HEK293T (cell line): Measurements from ENCODE around the gene CYP21A2.
A peak's percentile ranks its signal among the peaks of the same experiment; 100 is the strongest.

ENCODE experiments used
- CTCF ChIA-PET: fragments of 350-600 bp; formaldehyde crosslinking; extraction: SDS; loops from one replicate; lab custom pipeline; 2021; ENCODE audit warnings: antibody characterized with exemption, inconsistent platforms; lab: Yijun Ruan, JAX
- POLR2A ChIA-PET: fragments of 350-600 bp; formaldehyde crosslinking; extraction: SDS; loops from one replicate; lab custom pipeline; 2020; ENCODE audit warnings: antibody characterized with exemption, inconsistent platforms; lab: Yijun Ruan, JAX
- DNase-seq: peaks from one replicate; pipeline ENCODE4 v3.0.0; 2012; ENCODE audit warnings: mixed read lengths; ENCODE audit errors: extremely low spot score
- ARNT ChIP-seq: fragments of 450-650 bp; IDR thresholded peaks from 2 replicates; pipeline ENCODE4 v1.6.1; 2017; ENCODE audit warnings: mild to moderate bottlenecking
- BHLHE40 ChIP-seq: fragments of 450-650 bp; IDR thresholded peaks from 2 replicates; pipeline ENCODE4 v1.6.1; 2016; ENCODE audit warnings: mild to moderate bottlenecking, moderate library complexity, borderline replicate concordance
- CTBP1 ChIP-seq: fragments of 450-650 bp; IDR thresholded peaks from 2 replicates; pipeline ENCODE4 v1.6.1; 2016; ENCODE audit warnings: borderline replicate concordance
- ELF4 ChIP-seq: fragments of 450-650 bp; IDR thresholded peaks from 2 replicates; pipeline ENCODE4 v1.6.1; 2017; ENCODE audit warnings: antibody characterized with exemption
- FOXA1 ChIP-seq: fragments of 450-650 bp; IDR thresholded peaks from 2 replicates; pipeline ENCODE4 v1.6.1; 2016; ENCODE audit warnings: mild to moderate bottlenecking
- FOXK2 ChIP-seq: fragments of 450-650 bp; IDR thresholded peaks from 2 replicates; pipeline ENCODE4 v1.6.1; 2016; ENCODE audit warnings: mild to moderate bottlenecking
- FOXM1 ChIP-seq: fragments of 450-650 bp; IDR thresholded peaks from 2 replicates; pipeline ENCODE4 v1.6.1; 2017; ENCODE audit warnings: mild to moderate bottlenecking, borderline replicate concordance
- HDGF ChIP-seq: fragments of 450-650 bp; IDR thresholded peaks from 2 replicates; pipeline ENCODE4 v1.6.1; 2017; ENCODE audit warnings: antibody characterized with exemption, borderline replicate concordance
- L3MBTL2 ChIP-seq: fragments of 450-650 bp; conservative IDR thresholded peaks from 2 replicates; pipeline ENCODE4 v1.6.1; 2016; ENCODE audit warnings: mild to moderate bottlenecking
- LEF1 ChIP-seq: fragments of 450-650 bp; IDR thresholded peaks from 2 replicates; pipeline ENCODE4 v1.6.1; 2017; ENCODE audit warnings: mild to moderate bottlenecking, borderline replicate concordance
- NFRKB ChIP-seq: fragments of 450-650 bp; IDR thresholded peaks from 2 replicates; pipeline ENCODE4 v1.6.1; 2016; ENCODE audit warnings: mild to moderate bottlenecking, moderate library complexity
- SP1 ChIP-seq: fragments of 450-650 bp; IDR thresholded peaks from 2 replicates; pipeline ENCODE4 v1.6.1; 2017
- SUZ12 ChIP-seq: fragments of 450-650 bp; IDR thresholded peaks from 2 replicates; pipeline ENCODE4 v1.6.1; 2016; ENCODE audit warnings: mild to moderate bottlenecking
- TARDBP ChIP-seq: fragments of 450-650 bp; IDR thresholded peaks from 2 replicates; pipeline ENCODE4 v1.6.1; 2016
- ZNF384 ChIP-seq: fragments of 450-650 bp; IDR thresholded peaks from 2 replicates; pipeline ENCODE4 v1.6.1; 2016
- TF ChIP-seq, protein P1 (sequence below): fragments of 450-650 bp; IDR thresholded peaks from 2 replicates; pipeline ENCODE4 v1.6.1; 2016

CYP21A2 gene

DNA sequence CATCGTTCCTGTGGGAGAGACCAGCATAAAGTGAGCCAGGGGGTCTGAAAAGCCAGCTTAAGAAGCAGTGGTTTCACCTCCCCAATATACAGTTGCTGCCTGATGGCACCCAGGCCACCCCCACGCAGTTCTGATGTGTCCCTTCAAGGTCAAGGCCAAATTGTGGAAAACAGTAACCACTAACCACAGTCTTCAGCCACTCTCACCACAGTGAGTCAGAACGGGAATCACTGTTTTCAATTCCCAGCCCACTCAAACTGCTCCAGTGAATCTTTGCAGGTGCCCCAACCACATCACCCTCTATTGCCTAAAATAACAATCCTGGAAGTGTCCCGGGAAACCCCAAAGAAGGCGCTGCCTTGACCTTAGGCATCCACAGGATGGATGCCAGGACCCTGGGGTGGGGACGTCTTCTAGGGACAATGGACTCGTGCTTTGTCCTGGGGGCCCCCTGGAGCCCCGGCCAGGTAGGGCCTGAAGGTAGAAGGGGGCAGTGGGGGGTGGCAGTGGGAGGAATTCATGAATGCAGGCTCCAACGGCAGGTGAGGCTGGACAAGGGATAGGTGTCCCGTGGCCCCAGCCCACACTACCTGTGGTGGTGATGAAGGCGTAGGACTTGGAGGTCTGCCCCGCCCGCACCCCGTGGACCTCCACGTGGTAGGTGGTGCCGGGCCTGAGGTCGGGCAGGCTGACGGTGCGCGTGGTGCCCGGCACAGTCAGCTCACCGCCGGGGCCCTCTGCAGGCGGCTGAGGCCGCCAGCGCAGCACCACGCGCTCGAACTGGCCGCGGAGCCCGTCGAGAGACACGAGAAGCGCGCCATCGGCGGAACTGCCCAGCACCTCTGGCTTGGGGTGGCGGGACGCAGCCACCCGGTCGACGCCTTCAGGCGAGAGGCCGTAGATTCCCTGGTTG lies 48.7 kb downstream of the CYP21A2 start:
- ChIA-PET CTCF (no interaction called here), POLR2A (no interaction called here)
- DNase-seq: no peak
- TF ChIP-seq SP1: no peak
- no peak for TF ChIP-seq ZNF384
- TF ChIP-seq, protein P1, sequence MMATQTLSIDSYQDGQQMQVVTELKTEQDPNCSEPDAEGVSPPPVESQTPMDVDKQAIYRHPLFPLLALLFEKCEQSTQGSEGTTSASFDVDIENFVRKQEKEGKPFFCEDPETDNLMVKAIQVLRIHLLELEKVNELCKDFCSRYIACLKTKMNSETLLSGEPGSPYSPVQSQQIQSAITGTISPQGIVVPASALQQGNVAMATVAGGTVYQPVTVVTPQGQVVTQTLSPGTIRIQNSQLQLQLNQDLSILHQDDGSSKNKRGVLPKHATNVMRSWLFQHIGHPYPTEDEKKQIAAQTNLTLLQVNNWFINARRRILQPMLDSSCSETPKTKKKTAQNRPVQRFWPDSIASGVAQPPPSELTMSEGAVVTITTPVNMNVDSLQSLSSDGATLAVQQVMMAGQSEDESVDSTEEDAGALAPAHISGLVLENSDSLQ: no peak
- TF ChIP-seq NFRKB: no peak
- no peak for TF ChIP-seq ELF4
- no peak for TF ChIP-seq FOXM1
- no peak for TF ChIP-seq SUZ12
- TF ChIP-seq L3MBTL2: no peak
- TF ChIP-seq LEF1: no peak
- TF ChIP-seq FOXA1: no peak
- TF ChIP-seq ARNT: no peak
- no peak for TF ChIP-seq BHLHE40
- no peak for TF ChIP-seq FOXK2
- no peak for TF ChIP-seq TARDBP
- no peak for TF ChIP-seq CTBP1
- TF ChIP-seq HDGF: no peak

DNA sequence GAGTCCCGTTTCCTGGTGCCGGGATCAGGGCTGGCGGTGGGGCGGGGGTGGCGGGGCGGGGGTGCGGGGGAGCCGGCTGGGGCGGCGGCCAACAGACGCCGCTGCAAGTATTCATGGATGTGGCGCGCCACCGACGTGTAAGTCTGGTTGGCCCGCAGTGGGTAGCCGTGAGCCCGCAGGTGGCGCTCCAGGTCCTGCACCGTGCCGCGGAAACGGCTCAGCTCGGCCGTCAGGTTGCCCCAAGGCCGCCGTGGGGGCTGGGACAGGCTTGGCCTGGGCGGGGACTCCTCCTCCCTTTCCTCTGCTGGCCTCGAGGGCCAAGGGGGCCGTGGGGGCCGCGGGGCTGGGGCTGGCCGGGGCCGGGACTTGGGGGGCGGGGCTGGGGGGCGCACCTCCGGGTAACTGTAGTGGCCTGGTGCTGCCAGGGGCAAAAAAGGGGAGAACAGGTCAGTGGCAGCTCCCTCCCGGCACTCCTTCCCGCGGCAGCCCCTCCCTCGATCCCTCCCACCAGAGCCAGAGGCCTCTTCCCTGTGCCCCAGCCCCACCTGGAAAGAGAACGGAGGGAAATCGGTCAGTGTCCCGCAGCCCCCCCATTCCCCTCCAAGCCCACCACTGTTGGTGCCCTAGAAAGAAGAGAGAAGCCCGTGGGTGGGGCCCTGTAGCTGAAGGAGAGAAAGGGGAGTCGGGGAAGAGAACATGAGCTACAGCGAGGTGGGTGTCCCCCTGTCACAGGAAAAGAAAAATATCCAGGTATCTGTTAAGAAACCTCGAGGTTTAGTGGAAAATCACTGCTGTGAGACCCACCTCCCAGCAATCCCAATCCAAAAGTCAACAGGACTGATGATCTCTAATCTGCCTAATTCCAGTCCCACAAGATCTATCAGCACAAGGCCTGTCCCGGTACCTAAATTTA lies 49.6 kb downstream of the CYP21A2 start:
- POLR2A ChIA-PET: no interaction called here
- TF ChIP-seq ELF4 (no peak), LEF1 (no peak), FOXA1 (no peak), SP1 (no peak), NFRKB (no peak), TARDBP (no peak), L3MBTL2 (no peak), BHLHE40 (no peak), CTBP1 (no peak), FOXM1 (no peak), ZNF384 (no peak), ARNT (no peak), FOXK2 (no peak), HDGF (no peak), SUZ12 (no peak)
- TF ChIP-seq, protein P1: no peak
- peak; percentile 62 for DNase-seq
- CTCF ChIA-PET: interaction anchor here (0.7 to 1.0 kb wide), 3 partner anchors 11 to 30 kb away, joined by 3 to 4 read pairs (median 4); no protein-coding TSS in a partner anchor

DNA sequence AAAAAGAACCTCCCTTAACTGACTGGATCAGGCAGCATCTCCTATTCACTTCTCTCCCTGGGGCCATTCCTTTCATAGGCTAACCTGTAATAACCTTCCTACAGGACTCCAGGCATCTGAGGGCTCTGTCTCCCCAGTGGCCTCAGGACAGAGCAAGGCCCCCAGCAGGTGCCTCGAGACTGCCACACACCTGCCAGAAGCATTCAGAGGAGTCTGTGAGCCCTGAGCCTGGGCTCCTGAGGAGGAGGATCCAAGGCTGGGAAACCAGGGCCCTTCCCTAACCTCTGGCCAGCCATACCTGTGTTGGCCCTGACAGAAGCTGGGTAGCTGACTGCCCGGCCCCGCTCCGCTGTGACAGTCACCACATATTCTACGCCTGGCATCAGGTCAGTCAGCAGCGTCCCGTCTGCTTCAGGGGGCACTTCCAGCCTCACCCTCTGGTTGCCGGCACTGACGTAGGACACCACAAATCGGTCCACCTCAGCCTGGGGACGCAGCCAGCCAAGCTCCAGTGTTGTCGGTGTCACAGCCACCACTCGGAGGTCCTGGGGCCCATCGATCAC lies 50.4 kb downstream of the CYP21A2 start:
- POLR2A ChIA-PET: no interaction called here
- CTCF ChIA-PET: interaction anchor here (0.5 to 1.0 kb wide), 3 partner anchors 12 to 170 kb away, joined by 3 to 7 read pairs (median 4); no protein-coding TSS in a partner anchor
- TF ChIP-seq FOXA1 (no peak), ELF4 (no peak), SP1 (no peak), FOXM1 (no peak), LEF1 (no peak)
- no peak for DNase-seq

DNA sequence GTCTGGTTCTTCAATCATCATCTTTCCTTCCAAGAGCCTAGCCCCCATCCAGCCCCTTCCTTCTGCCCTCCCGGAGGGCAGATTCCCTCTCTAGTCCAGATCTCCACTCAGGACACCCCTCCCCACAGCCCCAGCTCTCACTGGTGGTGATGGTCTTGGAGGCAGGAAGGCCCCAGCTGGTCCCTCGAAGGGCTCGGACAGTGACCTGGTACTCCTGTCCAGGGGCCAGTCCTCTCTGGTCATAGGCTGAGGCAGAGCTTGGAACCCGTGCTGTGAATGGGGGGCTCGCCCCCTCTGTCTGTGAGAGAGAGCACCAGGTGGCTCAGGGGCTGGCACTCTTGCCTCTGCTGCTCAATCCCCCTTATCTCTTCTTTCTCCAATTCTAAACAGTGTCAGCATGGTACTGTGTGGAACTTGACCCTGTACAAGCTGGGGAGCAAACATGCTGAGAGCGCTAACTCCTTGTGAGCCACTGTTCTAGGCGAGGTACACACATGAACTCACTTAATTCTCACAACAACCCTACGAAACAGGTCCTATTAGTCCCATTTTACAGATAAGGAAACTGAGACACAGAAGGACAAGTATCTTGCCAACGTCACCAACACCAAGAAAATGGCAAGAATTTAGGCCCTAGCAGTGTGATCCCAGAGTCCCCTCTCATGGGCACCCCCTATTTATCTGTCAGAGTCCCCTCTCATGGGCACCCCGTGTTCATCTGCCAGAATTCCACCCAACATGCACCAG lies 51.0 kb downstream of the CYP21A2 start:
- no peak for TF ChIP-seq FOXK2
- TF ChIP-seq LEF1: no peak
- no peak for TF ChIP-seq HDGF
- no peak for TF ChIP-seq SUZ12
- TF ChIP-seq, protein P1: no peak
- TF ChIP-seq ELF4: no peak
- no peak for TF ChIP-seq TARDBP
- no peak for TF ChIP-seq ARNT
- no peak for TF ChIP-seq BHLHE40
- TF ChIP-seq NFRKB: no peak
- TF ChIP-seq FOXA1: no peak
- no peak for TF ChIP-seq SP1
- no peak for TF ChIP-seq L3MBTL2
- DNase-seq: no peak
- ChIA-PET CTCF (interaction anchor here (0.5 kb wide), 1 partner anchor 171 kb away, joined by 7 read pairs; no protein-coding TSS in a partner anchor), POLR2A (no interaction called here)
